Testis (tissue), 3 donors: ENCODE data around the gene CYTIP. TPM values are rescaled to one million over a fixed set of nuclear protein-coding genes. Genes with fewer than 3 reads are reported as not detected.
"Not testable (repeated sequence)": the region's sequence is repeated elsewhere in the genome, so short reads cannot be mapped to it uniquely, and the experiment has no call there.

Experiments
- DNase-seq: peaks from one replicate; pipeline ENCODE4 v3.0.0-alpha.2; 2019
- H3K27ac ChIP-seq, 2 donors: fragments of 200-600 bp; sonication (generic); one replicate each; pipeline ENCODE4 v1.5.1; 2019
- H3K27me3 ChIP-seq: fragments of 200-600 bp; sonication (generic); one replicate; pipeline ENCODE4 v1.5.1; 2019
- H3K36me3 ChIP-seq: fragments of 200-600 bp; sonication (generic); one replicate; pipeline ENCODE4 v1.5.1; 2017; ENCODE audit warnings: low read depth; ENCODE audit errors: missing control alignments
- H3K4me1 ChIP-seq: fragments of 200-600 bp; sonication (generic); one replicate; pipeline ENCODE4 v1.5.1; 2019
- H3K4me3 ChIP-seq, 2 donors: fragments of 200-600 bp; sonication (generic); one replicate each; pipeline ENCODE4 v1.5.1; 2017 to 2019
- H3K9me3 ChIP-seq: fragments of 200-600 bp; sonication (generic); one replicate; pipeline ENCODE4 v1.5.1; 2017
- CTCF ChIP-seq, 3 experiments: fragments of 450-650 bp in 2 of 3; fragments of 200-600 bp in 1 of 3; sonication (generic) in 1 of 3; IDR thresholded peaks; one replicate each; pipeline ENCODE4 v1.5.1; 2016 to 2019; ENCODE audit warnings: antibody characterized with exemption in 3 of 3, mild to moderate bottlenecking in 2 of 3, moderate library complexity in 1 of 3
- POLR2A ChIP-seq: fragments of 450-650 bp; IDR thresholded peaks from one replicate; pipeline ENCODE4 v1.6.1; 2017; ENCODE audit warnings: antibody characterized with exemption, mild to moderate bottlenecking, moderate library complexity
- whole genome bisulfite sequencing, 2 donors: methylation state at CpG; one replicate each; pipeline ENCODE4 v1.1.5; 2018; 5-methylcytosine and 5-hydroxymethylcytosine counted together
- intact Hi-C: fragments of 100-400 bp; cut with DNase I; formaldehyde crosslinking; loops from one replicate; pipeline ENCODE4 v1.15.1; 2023; ENCODE audit warnings: low total_unique reads
- polyA plus RNA-seq: library from polyadenylated mRNA; stranded (reverse); fragments of 350-450 nt; fragmentation: Illumina TruSeq; extraction: RNeasy Lipid Tissue Mini Kit (QIAGEN cat#74804); gene quantifications from one replicate; pipeline ENCODE4 v1.2.3, GENCODE V29; 2014; ENCODE audit warnings: low read depth, low replicate concordance; ENCODE audit not compliant: insufficient read depth
- total RNA-seq, 2 donors: library from RNA; depleted of rRNA; stranded (reverse); fragments of >200 nt; gene quantifications; one replicate each; pipeline ENCODE4 v1.2.3, GENCODE V29; 2016

CYTIP gene
- total and polyA plus RNA-seq, 3 donors from 2014 or later, result 3.9 to 9.1 (median 8.5) TPM

- Histone ChIP-seq H3K9me3 (no peaks in the 10 kb centered on the region), H3K27ac (no peak overlapping the region), H3K27me3 (no peaks in the 10 kb centered on the region), H3K4me1 (no peaks in the 10 kb centered on the region), H3K36me3 (no peaks in the 10 kb centered on the region), H3K4me3 (no peak overlapping the region)
- DNase-seq, result no peak
- WGBS, 2 donors, result 61 to 69% methylated on average over 2 of the region's 2 CpGs
- TF ChIP-seq CTCF (IDR thresholded peaks at IDR 0.05) (no peak), POLR2A (no peak)
- intact Hi-C loops, result no loop called here
These were observed 66.0 kb downstream of the CYTIP start for GRCh38 chr2:157377861-157378260.

GRCh38 chr2:157376041-157376440 is 67.8 kb downstream of the CYTIP start:
- Histone ChIP-seq H3K9me3 (no peaks in the 10 kb centered on the region), H3K27ac (no peak overlapping the region), H3K4me3 (no peak overlapping the region), H3K4me1 (no peaks in the 10 kb centered on the region), H3K27me3 (no peaks in the 10 kb centered on the region), H3K36me3 (no peaks in the 10 kb centered on the region)
- no peak for DNase-seq
- intact Hi-C loops, result no loop called here
- WGBS, 2 donors, result 60 to 61% methylated on average over 3 of the region's 3 CpGs
- TF ChIP-seq CTCF (IDR thresholded peaks at IDR 0.05) (no peak), POLR2A (no peak)

GRCh38 chr2:157375384-157375783 is 68.5 kb downstream of the CYTIP start:
- Histone ChIP-seq H3K27ac (no peak overlapping the region), H3K4me1 (no peaks in the 10 kb centered on the region), H3K4me3 (no peak overlapping the region), H3K9me3 (no peaks in the 10 kb centered on the region), H3K27me3 (no peaks in the 10 kb centered on the region), H3K36me3 (no peaks in the 10 kb centered on the region)
- intact Hi-C loops, result no loop called here
- WGBS, 2 donors, result 92 to 100% methylated on average over 1 of the region's 1 CpG
- TF ChIP-seq POLR2A (no peak), CTCF (IDR thresholded peaks at IDR 0.05) (no peak)
- DNase-seq, result no peak

- H3K9me3 ChIP-seq, DNase-seq, H3K36me3 ChIP-seq, H3K4me1 ChIP-seq, H3K27ac ChIP-seq, H3K4me3 ChIP-seq, intact Hi-C loops, H3K27me3 ChIP-seq: not testable (repeated sequence)
- 82 to 93% methylated on average over 18 to 19 of the region's 25 CpGs for WGBS, 2 donors
These were observed 75.4 kb downstream of the CYTIP start for GRCh38 chr2:157368508-157368907.

- no peaks in the 10 kb centered on the region for H3K27me3 ChIP-seq
- no peak for DNase-seq
- TF ChIP-seq POLR2A (no peak), CTCF (IDR thresholded peaks at IDR 0.05) (no peak)
- H3K4me3 ChIP-seq, result no peak overlapping the region
- no peaks in the 10 kb centered on the region for H3K9me3 ChIP-seq
- intact Hi-C loops, result no loop called here
- no peaks in the 10 kb centered on the region for H3K36me3 ChIP-seq
- H3K27ac ChIP-seq, result no peak overlapping the region
- no peaks in the 10 kb centered on the region for H3K4me1 ChIP-seq
- WGBS, 2 donors, result 61 to 70% methylated on average over 1 of the region's 1 CpG
These were observed 76.2 kb downstream of the CYTIP start for GRCh38 chr2:157367704-157368103.

Other genes with a start within 250 kb of the CYTIP start
- gene GALNT5, start 186.4 kb downstream of the CYTIP start, total RNA-seq, result under 1 TPM; 0.06 to 0.08 TPM
- 0.45 TPM for gene GALNT5, start 186.4 kb downstream of the CYTIP start, polyA plus RNA-seq
- 1 to 10 TPM; 1.1 to 1.6 TPM for gene ERMN, start 118.3 kb downstream of the CYTIP start, total RNA-seq
- gene ERMN, start 118.3 kb downstream of the CYTIP start, polyA plus RNA-seq, result 0.44 TPM
- gene ACVR1C, start 184.8 kb upstream of the CYTIP start, total RNA-seq, result 1 to 10 TPM; 1.4 to 2.3 TPM
- 0.47 TPM for gene ACVR1C, start 184.8 kb upstream of the CYTIP start, polyA plus RNA-seq